WERI-Rb-1 (cell line): Measurements from ENCODE around the gene SLC9A7.

Experiments
- DNase-seq: peaks from one replicate; pipeline ENCODE4 v3.0.0-alpha.2; 2020
- H3K27ac ChIP-seq: fragments of 250-450 bp; sonication (Bioruptor Pico); 2 replicates; pipeline ENCODE4 v1.5.1; 2020; ENCODE audit warnings: mild to moderate bottlenecking, moderate library complexity
- H3K27me3 ChIP-seq: fragments of 250-450 bp; sonication (Bioruptor Pico); 2 replicates; pipeline ENCODE4 v1.5.1; 2021; ENCODE audit warnings: mild to moderate bottlenecking, low read depth, moderate library complexity; ENCODE audit not compliant: insufficient read depth, severe bottlenecking
- H3K36me3 ChIP-seq: fragments of 250-450 bp; sonication (Bioruptor Pico); 2 replicates; pipeline ENCODE4 v1.5.1; 2020; ENCODE audit warnings: mild to moderate bottlenecking, moderate library complexity
- H3K4me3 ChIP-seq: 2 replicates; pipeline ENCODE4 v1.5.1; 2011; ENCODE audit warnings: low read depth, mild to moderate bottlenecking, control low read depth, low read length
- H3K9me3 ChIP-seq: fragments of 250-450 bp; sonication (Bioruptor Pico); 2 replicates; pipeline ENCODE4 v1.5.1; 2021; ENCODE audit warnings: mild to moderate bottlenecking, moderate library complexity; ENCODE audit not compliant: severe bottlenecking
- TF ChIP-seq, protein P1 (sequence below): IDR thresholded peaks from 2 replicates; pipeline ENCODE4 v1.5.1; 2011; ENCODE audit warnings: low read depth, mild to moderate bottlenecking, control low read depth, inconsistent platforms, low read length

The SLC9A7 gene

DNA sequence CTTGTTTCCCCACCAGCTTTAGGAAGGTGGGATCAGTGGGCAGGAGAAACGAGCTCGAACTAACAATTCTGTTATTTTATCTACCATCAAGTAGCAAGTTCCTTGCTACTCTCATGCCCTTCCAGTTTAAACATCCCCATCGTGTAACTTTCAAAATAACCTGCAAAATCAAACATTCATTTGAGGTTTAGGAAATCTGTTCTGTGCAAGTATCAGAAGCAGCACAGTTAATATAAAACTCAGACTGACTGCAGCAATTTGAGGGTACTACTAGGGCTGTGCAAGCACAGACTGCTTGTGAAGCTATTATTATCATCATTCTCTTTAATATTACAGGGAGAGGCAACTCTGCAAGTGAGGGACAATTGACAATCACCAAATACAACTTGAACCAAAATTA is 137.3 kb downstream of the SLC9A7 start:
- TF ChIP-seq, protein P1, sequence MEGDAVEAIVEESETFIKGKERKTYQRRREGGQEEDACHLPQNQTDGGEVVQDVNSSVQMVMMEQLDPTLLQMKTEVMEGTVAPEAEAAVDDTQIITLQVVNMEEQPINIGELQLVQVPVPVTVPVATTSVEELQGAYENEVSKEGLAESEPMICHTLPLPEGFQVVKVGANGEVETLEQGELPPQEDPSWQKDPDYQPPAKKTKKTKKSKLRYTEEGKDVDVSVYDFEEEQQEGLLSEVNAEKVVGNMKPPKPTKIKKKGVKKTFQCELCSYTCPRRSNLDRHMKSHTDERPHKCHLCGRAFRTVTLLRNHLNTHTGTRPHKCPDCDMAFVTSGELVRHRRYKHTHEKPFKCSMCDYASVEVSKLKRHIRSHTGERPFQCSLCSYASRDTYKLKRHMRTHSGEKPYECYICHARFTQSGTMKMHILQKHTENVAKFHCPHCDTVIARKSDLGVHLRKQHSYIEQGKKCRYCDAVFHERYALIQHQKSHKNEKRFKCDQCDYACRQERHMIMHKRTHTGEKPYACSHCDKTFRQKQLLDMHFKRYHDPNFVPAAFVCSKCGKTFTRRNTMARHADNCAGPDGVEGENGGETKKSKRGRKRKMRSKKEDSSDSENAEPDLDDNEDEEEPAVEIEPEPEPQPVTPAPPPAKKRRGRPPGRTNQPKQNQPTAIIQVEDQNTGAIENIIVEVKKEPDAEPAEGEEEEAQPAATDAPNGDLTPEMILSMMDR: no peak
- Histone ChIP-seq H3K27ac (no peak overlapping the region), H3K9me3 (no peaks in the 10 kb centered on the region), H3K36me3 (no peaks in the 10 kb centered on the region), H3K4me3 (no peak overlapping the region), H3K27me3 (no peaks in the 10 kb centered on the region)
- no peak for DNase-seq

- no peak for DNase-seq
- TF ChIP-seq, protein P1: no peak
- Histone ChIP-seq H3K36me3 (no peaks in the 10 kb centered on the region), H3K9me3 (no peaks in the 10 kb centered on the region), H3K4me3 (no peak overlapping the region), H3K27ac (no peak overlapping the region), H3K27me3 (no peaks in the 10 kb centered on the region)
Observed at GRCh38 chrX:46620505-46620904, 138.4 kb downstream of the SLC9A7 start.

DNA sequence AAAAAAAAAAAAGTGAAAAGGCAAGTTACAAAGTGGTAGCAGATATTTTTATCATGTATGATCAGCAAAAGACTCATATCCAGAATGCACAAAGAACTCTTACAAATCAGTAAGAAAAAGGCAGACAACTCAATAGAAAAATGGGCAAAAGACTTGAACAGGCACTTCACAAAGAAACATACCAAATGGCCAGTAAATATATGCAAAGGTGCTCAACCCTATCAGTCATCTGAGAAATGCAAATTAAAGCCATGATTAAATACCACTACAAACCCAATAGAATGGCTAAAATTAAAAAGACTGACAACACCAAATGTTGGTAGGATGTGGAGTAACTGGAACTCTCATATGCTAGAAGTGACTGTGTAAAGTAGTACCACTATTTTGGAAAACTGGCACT is 140.0 kb downstream of the SLC9A7 start:
- no peaks in the 10 kb centered on the region for H3K9me3 ChIP-seq
- TF ChIP-seq, protein P1: no peak
- H3K4me3 ChIP-seq: no peak overlapping the region
- H3K36me3 ChIP-seq: no peaks in the 10 kb centered on the region
- H3K27ac ChIP-seq: no peak overlapping the region
- no peak for DNase-seq
- H3K27me3 ChIP-seq: no peaks in the 10 kb centered on the region

DNA sequence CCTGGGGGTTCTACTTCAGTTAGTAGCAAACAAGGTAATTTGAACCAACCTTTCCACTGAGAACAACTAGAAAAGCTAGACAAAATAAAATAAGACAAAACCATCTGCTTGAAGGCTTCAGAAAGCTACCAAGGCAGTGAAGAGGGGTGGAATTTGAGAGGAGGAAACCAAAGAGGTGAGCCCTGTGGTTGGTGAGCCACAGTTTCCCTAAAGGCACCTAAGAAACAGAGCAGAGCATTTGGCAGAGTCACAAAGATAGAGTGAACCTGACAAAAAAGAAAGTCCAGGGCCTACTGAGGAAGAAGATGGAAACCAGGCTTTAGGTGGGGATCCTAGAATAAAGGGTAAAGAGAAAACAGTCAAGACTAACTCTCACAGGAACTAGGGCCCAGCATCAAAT is 141.0 kb downstream of the SLC9A7 start:
- no peak for DNase-seq
- H3K4me3 ChIP-seq: no peak overlapping the region
- H3K27ac ChIP-seq: no peak overlapping the region
- no peaks in the 10 kb centered on the region for H3K9me3 ChIP-seq
- no peaks in the 10 kb centered on the region for H3K36me3 ChIP-seq
- TF ChIP-seq, protein P1: no peak
- peaks cover 3% of the 10 kb centered on the region for H3K27me3 ChIP-seq

- Histone ChIP-seq H3K27me3 (peaks cover 3% of the 10 kb centered on the region), H3K27ac (no peak overlapping the region), H3K36me3 (no peaks in the 10 kb centered on the region), H3K9me3 (no peaks in the 10 kb centered on the region), H3K4me3 (no peak overlapping the region)
- no peak for DNase-seq
- TF ChIP-seq, protein P1: no peak
Observed at GRCh38 chrX:46611658-46612362, 147.1 kb downstream of the SLC9A7 start.

DNA sequence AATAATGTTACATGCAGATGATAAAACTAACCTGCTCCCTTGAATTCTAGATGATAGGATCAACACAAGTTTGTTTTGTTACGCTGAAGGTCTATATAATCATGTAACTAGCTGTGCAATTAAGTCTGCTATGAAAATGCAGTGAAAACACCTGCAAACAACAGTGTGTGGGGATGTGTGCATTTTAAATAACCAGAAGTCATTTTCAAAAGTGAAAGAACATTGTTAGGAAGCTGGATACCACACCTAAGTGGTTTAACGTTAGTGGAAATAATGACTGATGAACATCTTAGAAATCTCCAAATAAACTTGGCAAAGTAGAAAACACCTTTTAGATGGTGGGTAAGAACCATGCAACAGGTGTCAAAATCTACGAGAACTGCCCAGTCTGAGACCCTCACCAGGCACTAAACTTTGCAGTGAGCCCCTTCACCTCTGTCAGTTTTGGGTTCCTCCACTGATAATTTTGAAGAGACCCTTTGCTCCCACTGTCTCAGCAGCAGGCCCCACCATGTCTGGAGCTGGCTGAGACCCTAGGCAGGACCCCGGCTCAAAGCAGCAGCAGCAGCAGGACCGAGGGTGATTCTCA is 148.8 kb downstream of the SLC9A7 start:
- Histone ChIP-seq H3K9me3 (no peaks in the 10 kb centered on the region), H3K4me3 (no peak overlapping the region), H3K27ac (no peak overlapping the region), H3K27me3 (peaks cover 3% of the 10 kb centered on the region), H3K36me3 (no peaks in the 10 kb centered on the region)
- TF ChIP-seq, protein P1: no peak
- no peak for DNase-seq
